Adrenal gland (tissue), 12 donors: ENCODE measurements around the gene FNDC11. TPM values are rescaled to one million over a fixed set of nuclear protein-coding genes. Genes with fewer than 3 reads are reported as not detected.

ENCODE experiments used
- DNase-seq, 7 donors: peaks; one replicate each; pipeline ENCODE4 v3.0.0-alpha.2; 2019 to 2020
- H3K27ac ChIP-seq, 5 donors: fragments of 200-600 bp; sonication (generic) in 4 of 5; 1 replicate in 3 of 5; 2 replicates in 2 of 5; pipeline versions ENCODE4 v1.5.1 to v1.8.0; 2016 to 2020; ENCODE audit warnings: mild to moderate bottlenecking in 1 of 5
- H3K27me3 ChIP-seq: fragments of 200-600 bp; 2 replicates; pipeline ENCODE4 v1.8.0; 2021
- H3K36me3 ChIP-seq, 2 donors: fragments of 200-600 bp; replicated peaks in 1 of 2; 1 replicate in 1 of 2; 2 replicates in 1 of 2; pipeline versions ENCODE4 v1.5.1 to v1.8.0; 2018 to 2022
- H3K4me1 ChIP-seq, 2 donors: fragments of 200-600 bp; replicated peaks in 1 of 2; 1 replicate in 1 of 2; 2 replicates in 1 of 2; pipeline versions ENCODE4 v1.5.1 to v1.8.0; 2018 to 2021
- H3K4me3 ChIP-seq, 4 donors: fragments of 200-600 bp; sonication (generic) in 3 of 4; one replicate each; pipeline ENCODE4 v1.5.1; 2016 to 2018
- H3K9me3 ChIP-seq, 3 donors: fragments of 200-600 bp; sonication (generic) in 1 of 3; replicated peaks in 1 of 3; 1 replicate in 2 of 3; 2 replicates in 1 of 3; pipeline versions ENCODE4 v1.5.1 to v1.8.0; 2016 to 2021
- POLR2A ChIP-seq, 2 donors: fragments of 450-650 bp; IDR thresholded peaks; one replicate each; pipeline ENCODE4 v1.6.1; 2017; ENCODE audit warnings: antibody characterized with exemption in 2 of 2, mild to moderate bottlenecking in 2 of 2, moderate library complexity in 1 of 2
- WGBS, 4 donors: extraction: QIAGEN DNeasy Blood & Tissue Kit in 2 of 4; methylation state at CpG; one replicate each; pipeline versions ENCODE4 v1.1.5 to v1.1.7; 2013 to 2017; 5-methylcytosine and 5-hydroxymethylcytosine counted together
- intact Hi-C, 2 donors: fragments of 100-400 bp; cut with DNase I; formaldehyde crosslinking; loops; one replicate each; pipeline versions ENCODE4 v1.14.1 to v1.15.0; 2022 to 2023
- polyA plus RNA-seq, 3 donors: library from polyadenylated mRNA; stranded (reverse); fragments of 200-250 nt in 2 of 3; fragments of 350-450 nt in 1 of 3; fragmentation: Illumina TruSeq in 1 of 3; extraction: RNeasy Lipid Tissue Mini Kit (QIAGEN cat#74804) in 1 of 3; gene quantifications; one replicate each; pipeline ENCODE4 v1.2.3, GENCODE V29; 2013 to 2014
- total RNA-seq, 9 donors: library from RNA; depleted of rRNA in 4 of 9; stranded (reverse); fragments of >200 nt in 4 of 9; fragments of 120-200 nt in 1 of 9; fragmentation: NEBNext Ultra II Directional in 1 of 9; extraction: Animal tissue kit (Norgen Biotek cat#: 25700) in 1 of 9; gene quantifications; one replicate each; pipeline versions ENCODE4 v1.1.0 to v1.2.4, GENCODE V29; 2013 to 2023
- TF ChIP-seq, protein P1 (sequence below), 6 experiments: fragments of 450-650 bp in 4 of 6; fragments of 200-600 bp in 2 of 6; sonication (generic) in 1 of 6; IDR thresholded peaks; 1 replicate in 5 of 6; 2 replicates in 1 of 6; pipeline versions ENCODE4 v1.5.1 to v1.8.0; 2016 to 2021; ENCODE audit warnings: antibody characterized with exemption in 6 of 6, mild to moderate bottlenecking in 2 of 6, moderate library complexity in 1 of 6
- donor health status: healthy with polysubstance abuse.
- donor health status: Bipolar disorder and iron deficiency.
- donor health status: DM: yes; HTN: yes; CAD: no.
- donor health status: DM: no; HTN: no; CAD: no.
- donor health status: DM: no; HTN: no; CAD: no.
- donor health status: DM: yes; HTN: yes; CAD: no.

FNDC11 gene
- total and polyA plus RNA-seq, 12 donors, result 0.20 to 0.83 (median 0.43) TPM; not detected in 4

- intact Hi-C loops, result no loop called here
- no peaks in the 10 kb centered on the region for H3K9me3 ChIP-seq
- TF ChIP-seq, protein P1, sequence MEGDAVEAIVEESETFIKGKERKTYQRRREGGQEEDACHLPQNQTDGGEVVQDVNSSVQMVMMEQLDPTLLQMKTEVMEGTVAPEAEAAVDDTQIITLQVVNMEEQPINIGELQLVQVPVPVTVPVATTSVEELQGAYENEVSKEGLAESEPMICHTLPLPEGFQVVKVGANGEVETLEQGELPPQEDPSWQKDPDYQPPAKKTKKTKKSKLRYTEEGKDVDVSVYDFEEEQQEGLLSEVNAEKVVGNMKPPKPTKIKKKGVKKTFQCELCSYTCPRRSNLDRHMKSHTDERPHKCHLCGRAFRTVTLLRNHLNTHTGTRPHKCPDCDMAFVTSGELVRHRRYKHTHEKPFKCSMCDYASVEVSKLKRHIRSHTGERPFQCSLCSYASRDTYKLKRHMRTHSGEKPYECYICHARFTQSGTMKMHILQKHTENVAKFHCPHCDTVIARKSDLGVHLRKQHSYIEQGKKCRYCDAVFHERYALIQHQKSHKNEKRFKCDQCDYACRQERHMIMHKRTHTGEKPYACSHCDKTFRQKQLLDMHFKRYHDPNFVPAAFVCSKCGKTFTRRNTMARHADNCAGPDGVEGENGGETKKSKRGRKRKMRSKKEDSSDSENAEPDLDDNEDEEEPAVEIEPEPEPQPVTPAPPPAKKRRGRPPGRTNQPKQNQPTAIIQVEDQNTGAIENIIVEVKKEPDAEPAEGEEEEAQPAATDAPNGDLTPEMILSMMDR (IDR thresholded peaks at IDR 0.05), result no peak
- TF ChIP-seq POLR2A (IDR thresholded peaks at IDR 0.05), result no peak
- H3K27me3 ChIP-seq, result no peaks in the 10 kb centered on the region
- H3K27ac ChIP-seq, result no peak overlapping the region
- 62 to 80% (median 78%) methylated on average over 10 to 38 of the region's 38 CpGs for WGBS, 4 donors
- DNase-seq, result no peak
- peaks cover 0 to 4% of the 10 kb centered on the region in 2 donors for H3K4me1 ChIP-seq
- no peaks in the 10 kb centered on the region for H3K36me3 ChIP-seq
- peak overlapping the region in 1 of 4 donors; percentile 55 for H3K4me3 ChIP-seq
These were observed 661 bp downstream of the FNDC11 start for GRCh38 chr20:63554361-63555278.

- no peak for TF ChIP-seq POLR2A (IDR thresholded peaks at IDR 0.05)
- TF ChIP-seq, protein P1 (IDR thresholded peaks at IDR 0.05), result no peak
- H3K36me3 ChIP-seq, result peaks cover 0 to 10% of the 10 kb centered on the region in 2 donors
- 94 to 97% (median 96%) methylated on average over 13 to 45 of the region's 45 CpGs for WGBS, 4 donors
- H3K27me3 ChIP-seq, result no peaks in the 10 kb centered on the region
- no peak overlapping the region for H3K27ac ChIP-seq
- DNase-seq, result no peak
- no peaks in the 10 kb centered on the region for H3K9me3 ChIP-seq
- intact Hi-C loops, result no loop called here
- peaks cover 0 to 4% of the 10 kb centered on the region in 2 donors for H3K4me1 ChIP-seq
- no peak overlapping the region for H3K4me3 ChIP-seq
These were observed 1.9 kb downstream of the FNDC11 start for GRCh38 chr20:63555661-63556381.

DNA sequence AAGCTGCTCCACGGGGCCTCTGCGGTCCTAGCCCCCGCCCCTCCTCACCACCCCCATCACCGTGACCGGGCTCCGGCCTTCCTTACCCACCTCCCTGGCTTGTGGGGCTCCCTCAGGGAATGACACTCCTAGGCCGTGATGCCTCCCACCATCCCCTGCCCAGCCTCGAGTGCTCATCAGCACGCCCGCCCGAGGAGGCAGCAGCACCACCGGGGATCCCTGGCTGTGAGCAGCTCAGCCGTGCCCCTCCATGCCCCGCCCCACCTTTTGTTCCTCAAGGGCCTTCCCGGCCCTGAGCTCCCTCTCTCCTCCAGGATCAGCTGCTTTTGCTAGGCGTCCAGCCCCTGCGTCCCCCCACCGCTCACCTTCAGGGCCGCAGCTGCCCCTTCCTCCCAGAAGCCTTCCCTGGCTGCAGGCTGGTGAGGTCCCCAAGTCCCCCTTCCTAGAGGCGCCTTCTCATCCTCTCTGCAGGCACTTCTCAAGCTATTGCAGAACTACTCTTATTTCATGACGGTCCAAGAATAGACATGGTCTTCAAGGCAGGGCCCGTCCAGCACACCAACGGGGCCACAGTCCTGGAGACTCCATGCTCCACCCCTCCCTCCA is 3.0 kb downstream of the FNDC11 start:
- 77 to 81% (median 80%) methylated on average over 15 to 23 of the region's 23 CpGs for WGBS, 4 donors
- intact Hi-C loops, result no loop called here
- Histone ChIP-seq H3K4me3 (no peak overlapping the region), H3K9me3 (no peaks in the 10 kb centered on the region), H3K36me3 (peaks cover 0 to 15% of the 10 kb centered on the region in 2 donors), H3K4me1 (peaks cover 0 to 4% of the 10 kb centered on the region in 2 donors), H3K27me3 (no peaks in the 10 kb centered on the region), H3K27ac (no peak overlapping the region)
- no peak for DNase-seq
- TF ChIP-seq, protein P1 (IDR thresholded peaks at IDR 0.05), result no peak
- TF ChIP-seq POLR2A (IDR thresholded peaks at IDR 0.05), result no peak

- Histone ChIP-seq H3K4me1 (peaks cover 0 to 4% of the 10 kb centered on the region in 2 donors), H3K9me3 (no peaks in the 10 kb centered on the region), H3K27ac (no peak overlapping the region), H3K4me3 (no peak overlapping the region), H3K36me3 (peaks cover 0 to 20% of the 10 kb centered on the region in 2 donors), H3K27me3 (no peaks in the 10 kb centered on the region)
- intact Hi-C loops, result no loop called here
- TF ChIP-seq POLR2A (IDR thresholded peaks at IDR 0.05), result no peak
- TF ChIP-seq, protein P1 (IDR thresholded peaks at IDR 0.05), result no peak
- WGBS, 4 donors, result 91 to 92% (median 92%) methylated on average over 9 to 19 of the region's 19 CpGs
- no peak for DNase-seq
These were observed 3.5 kb downstream of the FNDC11 start for GRCh38 chr20:63557481-63557891.
